CD4-positive, alpha-beta T cell treated with Interleukin-6 at 100 ng/mL for 8 hours (primary cell): ENCODE measurements around the gene MMP15.
"Not testable (repeated sequence)": the region's sequence is repeated elsewhere in the genome, so short reads cannot be mapped to it uniquely, and the experiment has no call there.

ENCODE experiments used
- DNase-seq: peaks from one replicate; pipeline ENCODE4 v3.0.0-alpha.2; 2020; ENCODE audit warnings: mixed read lengths, low spot score

Gene MMP15

GRCh38 chr16:58025351-58026138 lies at the start of gene MMP15:
MMP15 (plus strand) TSS chr16:58025754; CDS start chr16:58026351, 597 bp downstream.
- peak; percentile 60 for DNase-seq

GRCh38 chr16:57976331-57976796 lies 49.2 kb upstream of the MMP15 start:
- no peak for DNase-seq

- DNase-seq = no peak
Measured at GRCh38 chr16:57977418-57978069, 48.0 kb upstream of the MMP15 start.

- not testable (repeated sequence) for DNase-seq
Measured at GRCh38 chr16:57978070-57978465, 47.5 kb upstream of the MMP15 start.

GRCh38 chr16:57979006-57979585 lies 46.5 kb upstream of the MMP15 start:
- DNase-seq = no peak

GRCh38 chr16:57981636-57982035 lies 43.9 kb upstream of the MMP15 start:
- DNase-seq = no peak

GRCh38 chr16:57982385-57982784 lies 43.2 kb upstream of the MMP15 start:
- no peak for DNase-seq

- DNase-seq = peak; percentile 95
Measured at GRCh38 chr16:57984443-57985203, 40.9 kb upstream of the MMP15 start.

- DNase-seq = peak; percentile 14
Measured at GRCh38 chr16:57985204-57986181, 40.1 kb upstream of the MMP15 start.

- DNase-seq = no peak
Measured at GRCh38 chr16:57986196-57986595, 39.4 kb upstream of the MMP15 start.

- no peak for DNase-seq
Measured at GRCh38 chr16:57987441-57988177, 37.9 kb upstream of the MMP15 start.

GRCh38 chr16:57988929-57989328 lies 36.6 kb upstream of the MMP15 start:
- DNase-seq = no peak

GRCh38 chr16:57991551-57992059 lies 33.9 kb upstream of the MMP15 start:
- no peak for DNase-seq

GRCh38 chr16:57992084-57992483 lies 33.5 kb upstream of the MMP15 start:
- no peak for DNase-seq

- DNase-seq = no peak
Measured at GRCh38 chr16:57993438-57993837, 32.1 kb upstream of the MMP15 start.

- no peak for DNase-seq
Measured at GRCh38 chr16:57993897-57994296, 31.7 kb upstream of the MMP15 start.

GRCh38 chr16:57994361-57994760 lies 31.2 kb upstream of the MMP15 start:
- DNase-seq = no peak

- peak; percentile 24 for DNase-seq
Measured at GRCh38 chr16:57994778-57995177, 30.8 kb upstream of the MMP15 start.

- no peak for DNase-seq
Measured at GRCh38 chr16:57995721-57996405, 29.7 kb upstream of the MMP15 start.
